HepG2 (cell line): ENCODE data around the gene MESD. TPM values are rescaled to one million over a fixed set of nuclear protein-coding genes. Genes with fewer than 3 reads are reported as not detected.

ENCODE experiments used
- ATAC-seq: fragments of 200-7000 bp; cut with Tn5 transposase; 3 replicates; pipeline ENCODE4 v1.9.1; 2020; ENCODE audit warnings: mild to moderate bottlenecking, moderate library complexity
- BruUV-seq: library from RNA; stranded (reverse); fragments of 400-500 nt; replicated peaks from 2 replicates; lab custom pipeline; 2021; lab: Mats Ljungman, UMichigan
- CTCF ChIA-PET: fragments of 300-600 bp; formaldehyde crosslinking; extraction: SDS; loops from one replicate; lab custom pipeline; 2021; ENCODE audit warnings: low total read pairs, inconsistent platforms, low intra/inter-chr PET ratio; lab: Yijun Ruan, JAX
- POLR2A ChIA-PET: fragments of 350-600 bp; sonication (Branson Sonifier 250); formaldehyde crosslinking; loops from one replicate; lab custom pipeline; 2020; ENCODE audit warnings: antibody characterized with exemption, inconsistent platforms; lab: Yijun Ruan, JAX
- DNase-seq: peaks from one replicate; pipeline ENCODE4 v3.0.0-alpha.2; 2015; ENCODE audit warnings: low spot score
- FAIRE-seq: peaks from 3 replicates; lab custom pipeline; 2011; peaks lifted over from hg19 to GRCh38; lab: Jason Lieb, UNC
- H2AFZ ChIP-seq: one replicate; pipeline ENCODE4 v1.6.1; 2011; ENCODE audit warnings: low read length, inconsistent platforms
- H3K27ac ChIP-seq: fragments of 300-600 bp; 3 replicates; pipeline ENCODE4 v1.8.0; 2011; ENCODE audit warnings: mixed run types, mild to moderate bottlenecking, mixed read lengths, low read length, inconsistent platforms; ENCODE audit not compliant: insufficient read depth; ENCODE audit errors: extremely low read length
- H3K27me3 ChIP-seq, 2 experiments: fragments of 200-600 bp in 1 of 2; 2 replicates in 1 of 2; 3 replicates in 1 of 2; pipeline versions ENCODE4 v1.6.0 to v1.8.0; 2011; ENCODE audit warnings: low read length in 2 of 2, mild to moderate bottlenecking in 2 of 2, moderate library complexity in 2 of 2, inconsistent platforms in 1 of 2; ENCODE audit not compliant: insufficient read depth in 2 of 2, control insufficient read depth in 1 of 2
- H3K36me3 ChIP-seq, 2 experiments: fragments of 200-600 bp in 1 of 2; replicated peaks in 1 of 2; 2 replicates in 1 of 2; 3 replicates in 1 of 2; pipeline versions ENCODE4 v1.5.1 to v1.8.0; 2011; ENCODE audit warnings: low read length in 2 of 2, inconsistent platforms in 1 of 2; ENCODE audit not compliant: insufficient read depth in 2 of 2, control insufficient read depth in 1 of 2
- H3K4me1 ChIP-seq: 2 replicates; pipeline ENCODE4 v1.5.1; 2012; ENCODE audit warnings: low read length, inconsistent platforms; ENCODE audit not compliant: insufficient read depth
- H3K4me2 ChIP-seq: 2 replicates; pipeline ENCODE4 v1.6.0; 2011; ENCODE audit warnings: low read depth, low read length, inconsistent platforms
- H3K4me3 ChIP-seq, 3 experiments: fragments of 200-600 bp in 1 of 3; sonication (generic), shearing (Covaris generic) in 1 of 3; replicated peaks in 1 of 3; 2 replicates each; pipeline ENCODE4 v1.5.1; 2011 to 2016; ENCODE audit warnings: low read length in 3 of 3, inconsistent platforms in 2 of 3, low read depth in 2 of 3, mild to moderate bottlenecking in 2 of 3, control low read depth in 1 of 3, mixed read lengths in 1 of 3; ENCODE audit not compliant: insufficient read depth in 1 of 3
- H3K79me2 ChIP-seq: one replicate; pipeline ENCODE4 v1.6.1; 2011; ENCODE audit warnings: low read length, inconsistent platforms; ENCODE audit not compliant: insufficient read depth
- H3K9ac ChIP-seq: 2 replicates; pipeline ENCODE4 v1.6.0; 2011; ENCODE audit warnings: mild to moderate bottlenecking, low read depth, low read length, inconsistent platforms; ENCODE audit not compliant: insufficient read depth
- H3K9me3 ChIP-seq: 2 replicates; pipeline ENCODE4 v1.5.1; 2012; ENCODE audit warnings: mild to moderate bottlenecking, low read length
- H4K20me1 ChIP-seq: 2 replicates; pipeline ENCODE4 v1.6.0; 2011; ENCODE audit warnings: inconsistent platforms, mild to moderate bottlenecking, low read length, moderate library complexity; ENCODE audit not compliant: insufficient read depth
- EZH2 ChIP-seq: conservative IDR thresholded peaks from 2 replicates; pipeline ENCODE4 v1.6.1; 2012; ENCODE audit warnings: mild to moderate bottlenecking, low read depth, low read length, moderate library complexity
- FOXA1 ChIP-seq, 2 experiments: fragments of 450-650 bp in 1 of 2; sonication (generic) in 1 of 2; formaldehyde crosslinking in 1 of 2; IDR thresholded peaks; 2 replicates each; pipeline versions ENCODE4 v1.4.0 to v1.6.1; 2016 to 2020; ENCODE audit warnings: missing genetic modification reagents in 1 of 2
- KDM1A ChIP-seq: IDR thresholded peaks from 2 replicates; pipeline ENCODE4 v1.6.1; 2016; ENCODE audit warnings: missing compliant biosample characterization
- SNAI1 ChIP-seq: sonication (generic); formaldehyde crosslinking; IDR thresholded peaks from 2 replicates; pipeline ENCODE4 v1.5.0; 2020; ENCODE audit warnings: mild to moderate bottlenecking, missing genetic modification reagents, borderline replicate concordance
- STAT5B ChIP-seq: sonication (generic); formaldehyde crosslinking; IDR thresholded peaks from 2 replicates; pipeline ENCODE4 v1.4.0; 2020; ENCODE audit warnings: missing genetic modification reagents
- ZNF124 ChIP-seq: sonication (generic); formaldehyde crosslinking; IDR thresholded peaks from 2 replicates; pipeline ENCODE4 v1.4.0; 2020; ENCODE audit warnings: missing genetic modification reagents
- ZNF775 ChIP-seq: sonication (generic); formaldehyde crosslinking; IDR thresholded peaks from 2 replicates; pipeline ENCODE4 v1.4.0; 2020; ENCODE audit warnings: missing genetic modification reagents, mild to moderate bottlenecking, moderate library complexity, borderline replicate concordance
- WGBS: methylation state at CpG from one replicate; pipeline ENCODE4 v1.1.6; 2017; ENCODE audit warnings: low lambda C conversion rate; 5-methylcytosine and 5-hydroxymethylcytosine counted together
- in situ Hi-C: cut with HindIII; loops from 2 replicates; pipeline ENCODE4 v1.10.0; 2017; ENCODE audit warnings: low pct_unique_long_range_greater_than_20kb; ENCODE audit not compliant: extremely low pct_ligation_motif_present
- intact Hi-C: fragments of 100-400 bp; cut with micrococcal nuclease; formaldehyde crosslinking; loops from one replicate; pipeline ENCODE4 v1.10.0; 2022; ENCODE audit not compliant: unreplicated experiment
- polyA plus RNA-seq, 8 experiments: library from polyadenylated mRNA; depleted of rRNA in 3 of 8; stranded (reverse) in 7 of 8; unstranded in 1 of 8; fragments of >200 nt; fragmentation: Illumina TruSeq in 4 of 8; extraction: Trizol in 4 of 8; gene quantifications; 2 replicates each; pipeline versions ENCODE4 v1.2.1 to v1.2.3, GENCODE V29; 2011 to 2016; ENCODE audit warnings: low read depth in 4 of 8, missing spikeins in 1 of 8, mixed read lengths in 1 of 8; ENCODE audit not compliant: insufficient read depth in 1 of 8
- total RNA-seq, 5 experiments: library from RNA; depleted of rRNA; stranded (reverse); fragments of >200 nt; fragmentation: Illumina TruSeq; extraction: Trizol; gene quantifications; 2 replicates each; pipeline ENCODE4 v1.2.3, GENCODE V29; 2016; ENCODE audit warnings: low read depth in 1 of 5
- TF ChIP-seq, protein P1 (sequence below), 2 experiments: sonication (generic) in 1 of 2; formaldehyde crosslinking in 1 of 2; IDR thresholded peaks; 2 replicates each; pipeline versions ENCODE4 v1.4.0 to v1.6.1; 2016 to 2020; ENCODE audit warnings: borderline replicate concordance in 1 of 2, low read depth in 1 of 2, mild to moderate bottlenecking in 1 of 2, missing genetic modification reagents in 1 of 2

The MESD gene
- total and polyA plus RNA-seq, 2 of the 13 experiments (the other 11 are each of a cell fraction or from before 2014, with no cell fraction given) = 18.0 to 46.2 TPM

DNA sequence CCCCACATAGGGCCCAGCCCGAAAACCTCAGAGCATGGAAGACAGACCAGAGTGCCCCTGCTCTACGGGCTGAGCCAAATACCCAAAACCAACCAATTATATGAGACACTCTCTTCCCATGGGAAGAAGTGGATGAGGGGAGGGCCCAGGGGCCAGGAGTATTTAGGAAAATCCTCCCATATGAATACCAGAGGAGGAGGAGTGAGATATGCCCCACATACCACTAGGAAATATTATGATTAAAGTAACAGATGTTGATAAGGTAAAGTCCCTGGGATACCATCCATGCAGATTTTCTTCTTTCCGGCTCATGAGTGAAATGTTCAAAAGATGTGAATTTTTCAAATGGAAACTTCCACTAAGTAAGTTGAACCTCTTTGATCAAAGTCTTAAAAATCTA is 50.4 kb downstream of the MESD start:
- intact Hi-C loops = no loop called here
- no peak overlapping the region for H3K27ac ChIP-seq
- POLR2A ChIA-PET = no interaction called here
- no TSS peak for BruUV-seq
- WGBS = 95% methylated on average over 3 of the region's 3 CpGs
- TF ChIP-seq ZNF775 (CRISPR knock-in tag) (no peak), KDM1A (CRISPR knock-in tag) (no peak), FOXA1 (IDR thresholded peaks at IDR 0.05) (no peak), FOXA1 (CRISPR knock-in tag; IDR thresholded peaks at IDR 0.05) (no peak), ZNF124 (CRISPR knock-in tag) (no peak), EZH2 (no peak), STAT5B (CRISPR knock-in tag) (no peak), SNAI1 (no peak)
- TF ChIP-seq, protein P1, sequence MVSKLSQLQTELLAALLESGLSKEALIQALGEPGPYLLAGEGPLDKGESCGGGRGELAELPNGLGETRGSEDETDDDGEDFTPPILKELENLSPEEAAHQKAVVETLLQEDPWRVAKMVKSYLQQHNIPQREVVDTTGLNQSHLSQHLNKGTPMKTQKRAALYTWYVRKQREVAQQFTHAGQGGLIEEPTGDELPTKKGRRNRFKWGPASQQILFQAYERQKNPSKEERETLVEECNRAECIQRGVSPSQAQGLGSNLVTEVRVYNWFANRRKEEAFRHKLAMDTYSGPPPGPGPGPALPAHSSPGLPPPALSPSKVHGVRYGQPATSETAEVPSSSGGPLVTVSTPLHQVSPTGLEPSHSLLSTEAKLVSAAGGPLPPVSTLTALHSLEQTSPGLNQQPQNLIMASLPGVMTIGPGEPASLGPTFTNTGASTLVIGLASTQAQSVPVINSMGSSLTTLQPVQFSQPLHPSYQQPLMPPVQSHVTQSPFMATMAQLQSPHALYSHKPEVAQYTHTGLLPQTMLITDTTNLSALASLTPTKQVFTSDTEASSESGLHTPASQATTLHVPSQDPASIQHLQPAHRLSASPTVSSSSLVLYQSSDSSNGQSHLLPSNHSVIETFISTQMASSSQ (IDR thresholded peaks at IDR 0.05; ENCODE audit: low read depth) = no peak
- TF ChIP-seq, protein P1 (CRISPR knock-in tag; IDR thresholded peaks at IDR 0.05; ENCODE audit: borderline replicate concordance) = no peak
- TF ChIP-seq, all 625 proteins: peak for 0
- CTCF ChIA-PET = no interaction called here
- DNase-seq = no peak
- no peak for FAIRE-seq
- no peak overlapping the region for H2AFZ ChIP-seq
- no peaks in the 10 kb centered on the region for H3K4me1 ChIP-seq
- H3K27me3 ChIP-seq = no peaks in the 10 kb centered on the region
- H3K9ac ChIP-seq = no peak overlapping the region
- H3K4me3 ChIP-seq = no peak overlapping the region
- peaks cover 23 to 71% of the 10 kb centered on the region in 2 experiments for H3K36me3 ChIP-seq
- no peak for ATAC-seq
- H4K20me1 ChIP-seq = no peaks in the 10 kb centered on the region
- H3K9me3 ChIP-seq = no peaks in the 10 kb centered on the region
- H3K4me2 ChIP-seq = no peak overlapping the region
- in situ Hi-C loops = no loop called here
- no peaks in the 10 kb centered on the region for H3K79me2 ChIP-seq
